ENCODE results near the gene PYCR2.
"Not testable (repeated sequence)": the region's sequence is repeated elsewhere in the genome, so short reads cannot be mapped to it uniquely, and the experiment has no call there.

The PYCR2 gene

GRCh38 chr1:225941187-225941941, 17.3 kb upstream of the PYCR2 start, which contains the start of gene LEFTY2:
Gene LEFTY2 (minus strand): TSS chr1:225941220. CDS start chr1:225941140, 80 bp downstream.
- DNase-seq, result no peak

GRCh38 chr1:225940385-225941151, 16.5 kb upstream of the PYCR2 start:
- no peak for DNase-seq

- DNase-seq, result not testable (repeated sequence)
Measured at GRCh38 chr1:225939939-225940310, 15.9 kb upstream of the PYCR2 start.

- not testable (repeated sequence) for DNase-seq
Measured at GRCh38 chr1:225939097-225939938, 15.3 kb upstream of the PYCR2 start.

GRCh38 chr1:225937048-225937968, 13.3 kb upstream of the PYCR2 start:
- no peak for DNase-seq

- no peak for DNase-seq
Measured at GRCh38 chr1:225936523-225936922, 12.5 kb upstream of the PYCR2 start.

- not testable (repeated sequence) for DNase-seq
Measured at GRCh38 chr1:225936086-225936485, 12.0 kb upstream of the PYCR2 start.

GRCh38 chr1:225934711-225935110, 10.7 kb upstream of the PYCR2 start:
- DNase-seq, result no peak

GRCh38 chr1:225933072-225933471, 9.0 kb upstream of the PYCR2 start:
- DNase-seq, result no peak

GRCh38 chr1:225931270-225932136, 7.5 kb upstream of the PYCR2 start:
- DNase-seq, result no peak

- DNase-seq, result no peak
Measured at GRCh38 chr1:225930566-225930965, 6.5 kb upstream of the PYCR2 start.

GRCh38 chr1:225929462-225929861, 5.4 kb upstream of the PYCR2 start:
- DNase-seq, result not testable (repeated sequence)

GRCh38 chr1:225928186-225929175, 4.4 kb upstream of the PYCR2 start:
- peak; percentile 10 for DNase-seq

- DNase-seq, result no peak
Measured at GRCh38 chr1:225926551-225927113, 2.6 kb upstream of the PYCR2 start.

- DNase-seq, result no peak
Measured at GRCh38 chr1:225923381-225923691, 714 bp downstream of the PYCR2 start.

GRCh38 chr1:225921734-225922709, 2.0 kb downstream of the PYCR2 start:
- DNase-seq, result no peak

- DNase-seq, result peak; percentile 11
Measured at GRCh38 chr1:225919906-225920305, 4.1 kb downstream of the PYCR2 start.

- DNase-seq, result no peak
Measured at GRCh38 chr1:225918280-225918679, 5.8 kb downstream of the PYCR2 start.
